ENCODE data around the gene GID4. TPM values are rescaled to one million over a fixed set of nuclear protein-coding genes. Genes with fewer than 3 reads are reported as not detected.
A peak's percentile ranks its signal among the peaks of the same experiment; 100 is the strongest.

Gene GID4
- total RNA-seq, 2 experiments from 2014 or later: 6.7 to 7.7 TPM

- no peaks in the 10 kb centered on the region for H3K9me3 Mint-ChIP-seq (ENCODE audit: low read depth)
- no peak overlapping the region for H3K27ac Mint-ChIP-seq
- no peak overlapping the region for H3K4me3 Mint-ChIP-seq
- H3K4me1 Mint-ChIP-seq: no peaks in the 10 kb centered on the region
- DNase-seq: no peak
- ATAC-seq: no peak
- CTCF ChIA-PET: interaction anchor here (0.7 to 0.8 kb wide), 3 partner anchors 12 to 27 kb away, joined by 3 to 5 read pairs (median 3); no protein-coding TSS in a partner anchor
- peaks cover 8% of the 10 kb centered on the region for H3K27me3 Mint-ChIP-seq
- intact Hi-C loops (cut with DNase I, micrococcal nuclease): no loop called here
- POLR2A ChIA-PET: no interaction called here
- H3K36me3 Mint-ChIP-seq (ENCODE audit: low read depth): no peaks in the 10 kb centered on the region
These were observed 37.7 kb downstream of the GID4 start for GRCh38 chr17:18076936-18077335.

GRCh38 chr17:18079543-18079942, 40.3 kb downstream of the GID4 start:
- POLR2A ChIA-PET: no interaction called here
- Mint-ChIP-seq H3K9me3 (ENCODE audit: low read depth) (no peaks in the 10 kb centered on the region), H3K27me3 (peaks cover 6% of the 10 kb centered on the region), H3K4me3 (no peak overlapping the region), H3K36me3 (ENCODE audit: low read depth) (no peaks in the 10 kb centered on the region), H3K27ac (no peak overlapping the region), H3K4me1 (no peaks in the 10 kb centered on the region)
- CTCF ChIA-PET: no interaction called here
- DNase-seq (no peak), ATAC-seq (no peak)
- intact Hi-C loops (cut with DNase I, micrococcal nuclease): no loop called here

- Mint-ChIP-seq H3K27me3 (peaks cover 3% of the 10 kb centered on the region), H3K9me3 (ENCODE audit: low read depth) (no peaks in the 10 kb centered on the region), H3K4me3 (no peak overlapping the region), H3K36me3 (ENCODE audit: low read depth) (peaks cover 7% of the 10 kb centered on the region), H3K27ac (no peak overlapping the region), H3K4me1 (peaks cover 13% of the 10 kb centered on the region)
- ATAC-seq (no peak), DNase-seq (no peak)
- CTCF ChIA-PET: interaction anchor here (0.6 kb wide), 1 partner anchor 906 kb away, joined by 4 read pairs; no protein-coding TSS in a partner anchor
- intact Hi-C loops (cut with DNase I, micrococcal nuclease): no loop called here
- POLR2A ChIA-PET: no interaction called here
These were observed 45.0 kb downstream of the GID4 start for GRCh38 chr17:18084256-18084655.

- Mint-ChIP-seq H3K4me3 (peak within 1 kb of the TSS; percentile 99), H3K27ac (peak within 1 kb of the TSS; percentile 98), H3K36me3 (ENCODE audit: low read depth) (peaks cover 22% of the 10 kb centered on the region), H3K4me1 (peaks cover 22% of the 10 kb centered on the region), H3K9me3 (ENCODE audit: low read depth) (no peaks in the 10 kb centered on the region), H3K27me3 (no peaks in the 10 kb centered on the region)
- CTCF ChIA-PET: interaction anchor here (0.6 to 1.4 kb wide), 9 partner anchors 10 to 451 kb away, joined by 3 to 5 read pairs (median 3); no protein-coding TSS in a partner anchor
- DNase-seq (peak; percentile 93), ATAC-seq (peak; percentile 90)
- intact Hi-C loops (cut with DNase I, micrococcal nuclease): loop anchor here (1.0 to 5.0 kb wide), 11 partner anchors 46 to 496 kb away; partner anchors contain the start of genes ALKBH5 (in 2 of the 2), ATPAF2 (in 1 of the 2), DRC3 (in 1 of the 2) and GID4 (in 1 of the 2)
- POLR2A ChIA-PET: interaction anchor here (0.7 kb wide), 1 partner anchor 117 kb away, joined by 3 read pairs; no protein-coding TSS in a partner anchor
These were observed 48.6 kb downstream of the GID4 start, which contains the start of gene DRG2 for GRCh38 chr17:18087610-18088491. Gene DRG2, plus strand, starts transcription at chr17:18087948. Its CDS starts 76 bp downstream, at chr17:18088024.

GRCh38 chr17:18089613-18090012, 50.4 kb downstream of the GID4 start:
- no peaks in the 10 kb centered on the region for H3K9me3 Mint-ChIP-seq (ENCODE audit: low read depth)
- peak overlapping the region; percentile 34 for H3K27ac Mint-ChIP-seq
- peaks cover 31% of the 10 kb centered on the region for H3K36me3 Mint-ChIP-seq (ENCODE audit: low read depth)
- ATAC-seq: no peak
- ChIA-PET POLR2A (no interaction called here), CTCF (no interaction called here)
- no peaks in the 10 kb centered on the region for H3K27me3 Mint-ChIP-seq
- intact Hi-C loops (cut with DNase I, micrococcal nuclease): loop anchor here (5.0 kb wide), 4 partner anchors 47 to 407 kb away; partner anchors contain the start of genes ALKBH5 (in 1 of the 2) and RAI1 (in 1 of the 2)
- H3K4me1 Mint-ChIP-seq: peaks cover 22% of the 10 kb centered on the region
- no peak for DNase-seq
- peak overlapping the region; percentile 99 for H3K4me3 Mint-ChIP-seq

- H3K9me3 Mint-ChIP-seq (ENCODE audit: low read depth): no peaks in the 10 kb centered on the region
- H3K4me3 Mint-ChIP-seq: no peak overlapping the region
These were observed 54.6 kb downstream of the GID4 start for GRCh38 chr17:18093616-18094408.

GRCh38 chr17:18094409-18094807, 55.2 kb downstream of the GID4 start:
- peaks cover 8% of the 10 kb centered on the region for H3K4me1 Mint-ChIP-seq
- peaks cover 34% of the 10 kb centered on the region for H3K36me3 Mint-ChIP-seq (ENCODE audit: low read depth)
- no peaks in the 10 kb centered on the region for H3K27me3 Mint-ChIP-seq
- no peaks in the 10 kb centered on the region for H3K9me3 Mint-ChIP-seq (ENCODE audit: low read depth)
- intact Hi-C loops (cut with DNase I, micrococcal nuclease): no loop called here
- ATAC-seq: no peak
- H3K4me3 Mint-ChIP-seq: no peak overlapping the region
- CTCF ChIA-PET: no interaction called here
- DNase-seq: no peak
- POLR2A ChIA-PET: no interaction called here
- H3K27ac Mint-ChIP-seq: no peak overlapping the region

More at GRCh38 chr17:18093616-18094408, 54.6 kb downstream of the GID4 start:
- DNase-seq: peak; percentile 56
- peaks cover 34% of the 10 kb centered on the region for H3K36me3 Mint-ChIP-seq (ENCODE audit: low read depth)
- peak; percentile 68 for ATAC-seq
- POLR2A ChIA-PET: no interaction called here
- H3K27ac Mint-ChIP-seq: no peak overlapping the region
- intact Hi-C loops (cut with DNase I, micrococcal nuclease): no loop called here
- CTCF ChIA-PET: interaction anchor here (0.6 to 1.9 kb wide), 4 partner anchors 16 to 292 kb away, joined by 3 to 5 read pairs (median 4); no protein-coding TSS in a partner anchor
- no peaks in the 10 kb centered on the region for H3K27me3 Mint-ChIP-seq
- H3K4me1 Mint-ChIP-seq: peaks cover 14% of the 10 kb centered on the region

- H3K4me1 Mint-ChIP-seq: no peaks in the 10 kb centered on the region
- no peak overlapping the region for H3K4me3 Mint-ChIP-seq
- DNase-seq (no peak), ATAC-seq (no peak)
- POLR2A ChIA-PET: no interaction called here
- CTCF ChIA-PET: interaction anchor here (1.6 kb wide), 1 partner anchor 12 kb away, joined by 4 read pairs; the partner anchor contains the start of gene DRG2
- intact Hi-C loops (cut with DNase I, micrococcal nuclease): no loop called here
- peaks cover 12% of the 10 kb centered on the region for H3K36me3 Mint-ChIP-seq (ENCODE audit: low read depth)
- no peaks in the 10 kb centered on the region for H3K27me3 Mint-ChIP-seq
- H3K27ac Mint-ChIP-seq: no peak overlapping the region
- no peaks in the 10 kb centered on the region for H3K9me3 Mint-ChIP-seq (ENCODE audit: low read depth)
These were observed 60.3 kb downstream of the GID4 start for GRCh38 chr17:18099516-18099915.

GRCh38 chr17:18100616-18101015, 61.4 kb downstream of the GID4 start:
- no peak for ATAC-seq
- POLR2A ChIA-PET: no interaction called here
- Mint-ChIP-seq H3K9me3 (ENCODE audit: low read depth) (no peaks in the 10 kb centered on the region), H3K27me3 (no peaks in the 10 kb centered on the region), H3K4me1 (no peaks in the 10 kb centered on the region), H3K27ac (no peak overlapping the region), H3K36me3 (ENCODE audit: low read depth) (peaks cover 11% of the 10 kb centered on the region), H3K4me3 (no peak overlapping the region)
- intact Hi-C loops (cut with DNase I, micrococcal nuclease): no loop called here
- CTCF ChIA-PET: no interaction called here
- DNase-seq: no peak

GRCh38 chr17:18101828-18102227, 62.6 kb downstream of the GID4 start:
- ChIA-PET POLR2A (no interaction called here), CTCF (interaction anchor here (0.5 kb wide), 2 partner anchors 25 to 114 kb away, joined by 3 to 4 read pairs; no protein-coding TSS in a partner anchor)
- Mint-ChIP-seq H3K4me1 (no peaks in the 10 kb centered on the region), H3K4me3 (no peak overlapping the region), H3K9me3 (ENCODE audit: low read depth) (no peaks in the 10 kb centered on the region), H3K27ac (no peak overlapping the region), H3K27me3 (no peaks in the 10 kb centered on the region), H3K36me3 (ENCODE audit: low read depth) (peaks cover 3% of the 10 kb centered on the region)
- intact Hi-C loops (cut with DNase I, micrococcal nuclease): no loop called here
- ATAC-seq (no peak), DNase-seq (no peak)

- H3K27me3 Mint-ChIP-seq: no peaks in the 10 kb centered on the region
- ATAC-seq (no peak), DNase-seq (no peak)
- H3K9me3 Mint-ChIP-seq (ENCODE audit: low read depth): no peaks in the 10 kb centered on the region
- no peak overlapping the region for H3K27ac Mint-ChIP-seq
- intact Hi-C loops (cut with DNase I, micrococcal nuclease): no loop called here
- POLR2A ChIA-PET: interaction anchor here (0.6 kb wide), 1 partner anchor 1149 kb away, joined by 3 read pairs; no protein-coding TSS in a partner anchor
- CTCF ChIA-PET: interaction anchor here (0.5 kb wide), 1 partner anchor 25 kb away, joined by 3 read pairs; no protein-coding TSS in a partner anchor
- H3K36me3 Mint-ChIP-seq (ENCODE audit: low read depth): peaks cover 3% of the 10 kb centered on the region
- H3K4me1 Mint-ChIP-seq: no peaks in the 10 kb centered on the region
- H3K4me3 Mint-ChIP-seq: no peak overlapping the region
These were observed 63.4 kb downstream of the GID4 start for GRCh38 chr17:18102640-18103039.

Data from activated CD4-positive, alpha-beta T cell treated with anti-CD3 and anti-CD28 coated beads for 36 hours (primary cell).